ENCODE measurements around the gene PCDHA7. TPM values are rescaled to one million over a fixed set of nuclear protein-coding genes. Genes with fewer than 3 reads are reported as not detected.

Gene PCDHA7
- total and polyA plus RNA-seq, 2 of the 4 experiments (the other 2 are of a cell fraction) = 0.10 to 0.18 TPM

- no peak overlapping the region for H2BK15ac ChIP-seq (ENCODE audit: low read depth, low read length)
- H3K4me1 ChIP-seq (ENCODE audit: control insufficient read depth, insufficient read depth, low read length) = no peaks in the 10 kb centered on the region
- no peaks in the 10 kb centered on the region for H3K9me1 ChIP-seq (ENCODE audit: insufficient read depth, low read length)
- DNase-seq (no peak), ATAC-seq (ENCODE audit: low read depth) (no peak)
- no peak overlapping the region for H3K14ac ChIP-seq (replicated peaks; ENCODE audit: low read depth, low read length)
- WGBS, 2 experiments (ENCODE audit: extremely low coverage in 2 of 2, insufficient read length in 1 of 2) = 45% methylated on average over 31 of the region's 53 CpGs; no CpG with 5 or more reads in 1 of the 2 experiments
- intact Hi-C loops (cut with micrococcal nuclease) = no loop called here
- no peaks in the 10 kb centered on the region for H3K27me3 ChIP-seq (ENCODE audit: control insufficient read depth, insufficient read depth, low read length)
- H2AFZ ChIP-seq (replicated peaks; ENCODE audit: low read length, poor library complexity) = no peak overlapping the region
- H3K23ac ChIP-seq (ENCODE audit: low read depth, low read length) = no peak overlapping the region
- no peak overlapping the region for H2AK9ac ChIP-seq (replicated peaks; ENCODE audit: low read depth, low read length, poor library complexity)
- in situ Hi-C loops (cut with MboI; ENCODE audit: low sequenced_read_pairs) = no loop called here
- no peak overlapping the region for H3K4ac ChIP-seq (ENCODE audit: low read depth, low read length)
- no peak overlapping the region for H3K27ac ChIP-seq (ENCODE audit: insufficient read depth, low read length)
- no peak overlapping the region for H3K4me3 ChIP-seq (ENCODE audit: insufficient read depth, low read depth, low read length)
- POLR2A ChIA-PET (ENCODE audit: unreplicated experiment) = no interaction called here
- H3K9me3 ChIP-seq (ENCODE audit: control insufficient read depth, insufficient read depth, low read length) = peaks cover 17% of the 10 kb centered on the region
- no peak overlapping the region for H3K56ac ChIP-seq (ENCODE audit: extremely low read depth, insufficient read depth, low read length)
- no peak overlapping the region for H2BK20ac ChIP-seq (ENCODE audit: low read depth, low read length)
- no peaks in the 10 kb centered on the region for H4K20me1 ChIP-seq (ENCODE audit: insufficient read depth, low read length)
- H4K8ac ChIP-seq (ENCODE audit: low read depth in 2 of 2, low read length in 2 of 2) = no peak overlapping the region
- dilution Hi-C loops (cut with HindIII; ENCODE audit: low sequenced_read_pairs, unreplicated experiment) = no loop called here
- H2BK120ac ChIP-seq (ENCODE audit: low read depth, low read length) = no peak overlapping the region
- CTCF ChIA-PET = no interaction called here
- H4K5ac ChIP-seq (ENCODE audit: low read depth, low read length) = no peak overlapping the region
- no peaks in the 10 kb centered on the region for H3K36me3 ChIP-seq (ENCODE audit: control insufficient read depth, insufficient read depth, low read length)
- no peaks in the 10 kb centered on the region for H3K79me1 ChIP-seq (ENCODE audit: low read depth in 1 of 2, low read length in 2 of 2)
- no peak overlapping the region for H2AK5ac ChIP-seq (ENCODE audit: low read depth, low read length)
- H4K91ac ChIP-seq (ENCODE audit: insufficient read depth, low read depth, low read length) = no peak overlapping the region
- no peak overlapping the region for H3K4me2 ChIP-seq (ENCODE audit: low read depth, low read length)
- H3K9ac ChIP-seq (ENCODE audit: low read depth, low read length) = no peak overlapping the region
- no TSS peak for BruUV-seq (replicated peaks)
- no peak overlapping the region for H2BK5ac ChIP-seq (ENCODE audit: low read depth, low read length, poor library complexity, severe bottlenecking)
- H3K18ac ChIP-seq (ENCODE audit: low read depth, low read length) = no peak overlapping the region
- TF ChIP-seq RFX5 (IDR thresholded peaks at IDR 0.05; ENCODE audit: low read depth, low read length) (no peak), RCOR1 (IDR thresholded peaks at IDR 0.05; ENCODE audit: insufficient replicate concordance, low read length) (no peak), MAZ (IDR thresholded peaks at IDR 0.05; ENCODE audit: borderline replicate concordance, low read depth, low read length) (no peak), MXI1 (IDR thresholded peaks at IDR 0.05; ENCODE audit: borderline replicate concordance, low read depth, low read length) (no peak), CHD1 (IDR thresholded peaks at IDR 0.05; ENCODE audit: low read depth, low read length) (no peak), USF2 (IDR thresholded peaks at IDR 0.05; ENCODE audit: low read depth, low read length) (no peak), ELK1 (IDR thresholded peaks at IDR 0.05; ENCODE audit: borderline replicate concordance, low read depth, low read length) (no peak), MAFK (IDR thresholded peaks at IDR 0.05; ENCODE audit: low read depth, low read length) (no peak), RAD21 (IDR thresholded peaks at IDR 0.05; ENCODE audit: low read length) (no peak), BHLHE40 (IDR thresholded peaks at IDR 0.05; ENCODE audit: low read depth, low read length) (no peak), FOS (IDR thresholded peaks at IDR 0.05; ENCODE audit: low read depth, low read length) (no peak), CEBPB (IDR thresholded peaks at IDR 0.05; ENCODE audit: low read depth, low read length) (no peak), CTCF (conservative IDR thresholded peaks at IDR 0.05; ENCODE audit: low read depth, low read length) (no peak)
Measured at GRCh38 chr5:140802781-140803271, 31.2 kb upstream of the PCDHA7 start.

Measured in IMR-90 (cell line).